Measurements from ENCODE around the gene ZP4.

ZP4 gene

GRCh38 chr1:237890822-237891221 is at the start of gene ZP4:
Gene ZP4, minus strand, starts transcription at chr1:237890922. Its CDS starts 287 bp downstream, at chr1:237890635.
- DNase-seq = no peak

GRCh38 chr1:237938553-237938952 is 47.8 kb upstream of the ZP4 start:
- DNase-seq = no peak

GRCh38 chr1:237938068-237938467 is 47.3 kb upstream of the ZP4 start:
- no peak for DNase-seq

GRCh38 chr1:237932816-237933215 is 42.1 kb upstream of the ZP4 start:
- no peak for DNase-seq

GRCh38 chr1:237931581-237931980 is 40.9 kb upstream of the ZP4 start:
- no peak for DNase-seq

GRCh38 chr1:237927198-237927597 is 36.5 kb upstream of the ZP4 start:
- no peak for DNase-seq

- DNase-seq = no peak
These were observed 30.6 kb upstream of the ZP4 start for GRCh38 chr1:237921306-237921705.

GRCh38 chr1:237913345-237913744 is 22.6 kb upstream of the ZP4 start:
- no peak for DNase-seq

- no peak for DNase-seq
These were observed 21.2 kb upstream of the ZP4 start for GRCh38 chr1:237911911-237912310.

GRCh38 chr1:237910834-237911233 is 20.1 kb upstream of the ZP4 start:
- DNase-seq = no peak

GRCh38 chr1:237903961-237904360 is 13.2 kb upstream of the ZP4 start:
- no peak for DNase-seq

- no peak for DNase-seq
These were observed 12.4 kb upstream of the ZP4 start for GRCh38 chr1:237902960-237903743.

- no peak for DNase-seq
These were observed 10.7 kb upstream of the ZP4 start for GRCh38 chr1:237901299-237901934.

- no peak for DNase-seq
These were observed 4.9 kb upstream of the ZP4 start for GRCh38 chr1:237895630-237896029.

GRCh38 chr1:237894131-237894530 is 3.4 kb upstream of the ZP4 start:
- no peak for DNase-seq

- no peak for DNase-seq
These were observed 1.3 kb upstream of the ZP4 start for GRCh38 chr1:237891979-237892378.

- DNase-seq = no peak
These were observed 544 bp upstream of the ZP4 start for GRCh38 chr1:237891266-237891665.

GRCh38 chr1:237890416-237890815 is 306 bp downstream of the ZP4 start:
- DNase-seq = no peak

- no peak for DNase-seq
These were observed 2.6 kb downstream of the ZP4 start for GRCh38 chr1:237888143-237888542.

- no peak for DNase-seq
These were observed 3.2 kb downstream of the ZP4 start for GRCh38 chr1:237887542-237887941.

- no peak for DNase-seq
These were observed 6.5 kb downstream of the ZP4 start for GRCh38 chr1:237884237-237884636.

- no peak for DNase-seq
These were observed 11.5 kb downstream of the ZP4 start for GRCh38 chr1:237879195-237879594.

GRCh38 chr1:237878406-237878805 is 12.3 kb downstream of the ZP4 start:
- no peak for DNase-seq

GRCh38 chr1:237877631-237878030 is 13.1 kb downstream of the ZP4 start:
- DNase-seq = no peak

- DNase-seq = no peak
These were observed 15.4 kb downstream of the ZP4 start for GRCh38 chr1:237875291-237875690.

Measured in right forelimb (tissue), 1 donor.